HG03521 (cell line): ENCODE results near the gene CD27.
"Not testable (repeated sequence)": the region's sequence is repeated elsewhere in the genome, so short reads cannot be mapped to it uniquely, and the experiment has no call there.

ENCODE experiments used
- ATAC-seq: cut with Tn5 transposase; IDR thresholded peaks from one replicate; pipeline ENCODE4 v1.9.1; 2021; ENCODE audit warnings: mild to moderate bottlenecking, moderate library complexity; ENCODE audit not compliant: unreplicated experiment

Gene CD27

DNA sequence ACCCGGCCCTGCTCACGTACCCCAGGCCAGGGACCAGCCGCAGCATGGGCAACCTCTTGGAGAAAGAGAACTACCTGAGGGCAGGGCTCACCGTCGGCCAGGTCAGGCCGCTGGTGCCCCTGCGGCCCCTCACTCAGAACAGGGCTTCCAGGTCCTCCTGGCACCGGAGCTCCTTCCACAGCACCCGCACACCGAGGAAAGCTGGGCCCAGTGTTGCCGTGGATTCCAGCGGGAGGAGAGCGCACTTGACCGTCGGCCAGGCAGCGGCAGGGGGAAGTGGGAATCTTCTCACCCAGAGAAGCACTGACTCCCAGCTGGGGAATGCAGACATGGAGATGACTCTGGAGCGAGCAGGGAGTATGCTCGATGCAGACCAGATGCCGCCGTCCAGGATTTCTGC, 33.7 kb downstream of the CD27 start:
- ATAC-seq, result no peak

DNA sequence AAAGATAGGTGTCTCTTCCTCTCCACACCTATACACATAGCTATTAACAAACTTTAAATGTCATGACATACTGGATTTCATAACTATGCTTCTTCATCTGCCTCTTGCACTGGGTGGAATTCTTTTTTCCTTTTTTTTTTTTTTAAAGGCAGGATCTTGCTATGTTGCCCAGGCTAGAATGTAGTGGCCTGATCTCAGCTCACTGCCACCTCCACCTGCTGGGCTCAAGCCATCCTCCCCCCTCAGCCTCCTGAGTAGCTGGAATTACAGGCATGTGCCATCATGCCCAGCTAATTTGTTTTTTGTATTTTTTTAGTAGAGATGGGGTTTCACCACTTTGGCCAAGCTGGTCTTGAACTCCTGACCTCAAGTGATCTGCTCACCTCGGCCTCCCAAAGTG, 43.5 kb downstream of the CD27 start:
- ATAC-seq, result no peak

DNA sequence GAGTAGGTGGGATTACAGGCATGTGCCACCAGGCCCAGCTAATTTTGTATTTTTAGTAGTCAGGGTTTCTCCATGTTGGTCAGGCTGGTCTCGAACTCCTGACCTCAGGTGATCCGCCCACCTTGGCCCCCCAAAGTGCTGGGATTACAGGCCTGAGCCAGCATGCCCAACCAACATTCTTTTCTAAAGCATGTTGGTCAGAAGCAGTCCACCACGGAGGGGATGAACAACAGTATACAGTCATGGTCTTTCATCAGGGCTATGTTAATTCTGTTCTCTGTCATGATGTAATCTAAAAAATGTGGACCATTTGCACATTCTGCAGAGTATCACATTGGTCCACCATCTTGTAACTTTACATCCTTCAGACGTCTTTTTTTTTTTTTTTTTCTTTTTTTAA, 44.7 kb downstream of the CD27 start:
- no peak for ATAC-seq

DNA sequence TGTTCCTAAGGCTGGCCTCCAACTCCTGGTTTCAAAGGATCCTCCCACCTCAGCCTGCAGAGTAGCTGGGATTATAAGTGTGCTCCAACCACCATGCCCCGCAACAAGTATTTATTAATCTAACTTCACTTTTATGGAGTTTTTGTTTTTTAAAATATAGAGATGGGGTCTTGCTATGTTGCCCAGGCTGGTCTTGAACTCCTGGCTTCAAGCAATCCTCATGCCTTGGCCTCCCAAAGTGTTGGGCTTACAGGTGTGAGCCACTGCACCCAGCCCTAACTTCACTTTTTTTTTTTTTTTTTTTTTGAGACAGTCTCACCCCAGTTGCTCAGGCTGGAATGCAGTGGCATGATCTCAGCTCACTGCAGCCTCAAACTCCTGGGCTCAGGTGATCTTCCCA, 45.9 kb downstream of the CD27 start:
- ATAC-seq, result not testable (repeated sequence)

DNA sequence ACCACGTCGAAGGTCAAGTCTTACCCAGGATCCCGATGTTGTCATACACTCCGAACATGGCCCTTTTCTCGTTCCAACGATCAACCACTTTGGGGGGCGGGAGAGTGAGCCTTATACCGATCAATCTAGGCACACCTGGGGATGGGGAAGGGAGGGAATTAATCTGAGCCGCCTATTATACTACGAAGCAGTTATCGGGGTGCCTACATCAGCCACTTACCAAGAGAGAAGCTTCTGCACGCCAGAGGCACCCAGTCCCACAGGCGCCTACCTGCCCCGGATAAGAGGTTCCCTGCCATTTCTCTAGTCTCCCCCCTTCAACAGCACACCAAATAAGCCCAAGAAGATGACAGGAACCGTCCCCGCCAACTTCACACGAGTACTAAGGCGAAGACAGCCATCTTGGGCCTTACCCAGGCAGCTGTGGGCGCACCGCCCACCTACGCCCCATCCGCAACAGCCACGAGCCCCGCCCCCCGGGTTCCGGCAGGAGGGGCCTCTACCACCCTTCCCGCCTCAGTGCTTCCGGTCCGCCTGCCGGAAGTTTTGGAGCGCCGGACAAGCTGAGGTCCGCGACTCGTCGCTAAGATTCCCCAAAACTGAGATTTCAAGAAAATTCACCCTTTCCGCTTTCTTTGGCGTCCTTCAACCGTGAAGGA, 48.2 kb downstream of the CD27 start, which contains the start of gene MRPL51:
Gene MRPL51, minus strand, starts transcription at position 425 of the 659 bp plus-strand sequence. Its CDS starts 126 bp downstream, at position 299.
- ATAC-seq, result peak; percentile 66

DNA sequence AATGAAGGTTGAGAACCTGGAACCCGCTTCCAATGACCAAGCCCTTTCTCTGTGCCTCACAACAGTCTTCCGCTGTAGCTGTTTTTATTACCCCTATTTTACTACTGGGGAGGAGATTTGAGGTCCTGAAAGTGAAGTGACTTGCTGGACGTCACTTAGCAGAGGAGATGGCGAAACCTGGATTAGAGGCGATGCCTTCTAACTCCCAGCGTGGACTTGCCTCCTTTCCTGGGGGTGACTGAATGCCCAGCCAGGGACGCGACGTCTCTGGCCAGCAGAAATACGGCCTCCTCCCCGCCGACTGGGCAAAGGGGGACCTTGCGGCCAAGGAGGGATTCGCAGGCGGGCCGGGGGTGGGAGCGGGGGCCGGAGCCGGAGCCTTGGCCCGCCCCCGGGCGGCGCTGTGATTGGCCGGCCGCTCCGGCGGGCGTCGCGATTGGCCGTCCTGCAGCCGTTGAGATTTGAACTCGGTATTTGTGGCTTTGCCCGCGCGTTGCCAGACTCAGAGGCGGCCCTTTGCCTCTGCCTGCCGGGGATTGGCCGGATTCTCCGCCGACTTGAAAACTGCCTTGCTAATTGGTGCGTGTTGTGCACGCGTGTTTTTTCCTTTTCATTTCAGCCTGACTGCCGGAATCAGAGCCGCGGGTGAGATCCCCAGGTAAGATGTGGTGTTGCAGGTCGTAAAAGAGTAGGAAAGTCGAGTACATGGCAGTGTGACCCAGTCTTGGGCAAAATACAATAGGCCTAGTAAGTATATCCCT, 48.9 kb downstream of the CD27 start, which contains the start of gene NCAPD2:
Gene NCAPD2, plus strand, starts transcription at position 606 of the 761 bp plus-strand sequence. CDS start 997 bp downstream, outside the sequence.
- peak; percentile 80 for ATAC-seq

DNA sequence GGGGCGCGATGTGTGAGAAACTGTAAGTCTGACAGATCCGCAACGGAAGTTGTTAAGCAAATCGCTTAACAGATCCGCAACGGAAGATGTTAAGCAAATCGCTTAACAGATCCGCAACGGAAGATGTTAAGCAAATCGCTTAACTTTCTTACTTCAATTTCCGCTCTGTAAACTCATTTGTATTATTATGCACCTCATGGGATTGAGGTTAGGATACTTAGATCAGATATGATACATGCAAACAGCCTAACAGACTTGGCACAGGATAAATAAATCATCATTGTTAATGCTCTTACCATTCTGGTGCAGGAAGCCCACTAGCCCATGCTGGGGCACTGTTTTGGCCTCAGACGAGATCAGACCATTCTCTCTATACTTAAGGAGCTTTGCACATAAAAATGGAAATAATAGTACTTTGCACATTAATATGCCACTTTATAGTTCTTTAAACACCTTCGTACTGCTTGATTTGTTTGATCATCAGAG, 49.5 kb downstream of the CD27 start:
- no peak for ATAC-seq

DNA sequence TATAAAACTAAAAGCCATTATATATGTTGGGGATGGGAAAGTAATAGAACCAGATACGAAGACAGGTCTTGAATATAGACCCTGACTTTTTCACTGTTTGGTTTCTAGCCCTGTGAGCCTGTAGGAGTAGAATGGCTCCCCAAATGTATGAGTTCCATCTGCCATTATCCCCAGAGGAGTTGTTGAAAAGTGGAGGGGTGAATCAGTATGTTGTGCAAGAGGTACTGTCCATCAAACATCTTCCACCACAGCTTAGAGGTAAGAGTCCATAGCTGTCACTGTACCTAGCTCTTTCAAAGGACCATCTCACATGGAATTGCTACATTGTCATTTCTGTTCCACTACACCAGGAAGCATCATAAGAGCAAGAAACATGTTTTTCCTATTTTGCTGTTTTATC, 50.2 kb downstream of the CD27 start:
- ATAC-seq, result no peak

DNA sequence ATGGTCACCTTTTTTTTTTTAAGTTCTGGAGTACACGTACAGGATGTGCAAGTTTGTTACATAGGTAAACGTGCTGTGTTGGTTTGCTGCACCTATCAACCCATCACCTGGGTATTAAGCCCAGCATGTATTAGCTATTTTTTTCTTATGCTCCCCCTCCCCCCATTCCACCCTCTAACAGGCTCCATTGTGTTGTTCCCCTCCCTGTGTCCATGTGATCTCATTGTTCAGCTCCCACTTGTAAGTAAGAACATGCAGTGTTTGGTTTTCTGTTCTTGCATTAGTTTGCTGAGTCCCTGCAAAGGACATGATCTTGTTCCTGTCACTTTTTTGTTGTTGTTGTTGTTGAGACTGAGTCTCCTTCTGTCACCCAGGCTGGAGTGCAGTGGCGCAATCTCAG, 52.5 kb downstream of the CD27 start:
- ATAC-seq, result not testable (repeated sequence)

DNA sequence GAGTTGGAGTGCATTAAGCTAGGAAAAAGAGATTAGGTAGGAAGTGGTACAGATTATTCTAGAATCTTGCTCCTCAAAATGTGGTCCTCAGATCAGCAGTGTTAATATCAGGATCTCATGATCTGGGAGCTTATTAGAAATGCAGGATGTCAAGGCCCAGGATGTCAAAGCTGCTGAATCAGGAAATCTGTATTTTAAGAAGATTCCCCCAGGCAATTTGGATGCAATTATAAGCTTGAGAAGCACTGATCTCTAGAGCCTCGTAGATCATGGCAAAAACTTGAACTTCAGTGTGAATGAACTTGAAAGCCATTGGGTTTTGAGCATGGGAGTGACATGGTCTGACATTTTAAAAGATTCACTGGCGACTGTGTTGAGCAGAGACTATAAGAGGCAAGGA, 55.7 kb downstream of the CD27 start:
- no peak for ATAC-seq
